ENCODE results near the gene ASPM. TPM values are rescaled to one million over a fixed set of nuclear protein-coding genes. Genes with fewer than 3 reads are reported as not detected.

ASPM gene, protein sequence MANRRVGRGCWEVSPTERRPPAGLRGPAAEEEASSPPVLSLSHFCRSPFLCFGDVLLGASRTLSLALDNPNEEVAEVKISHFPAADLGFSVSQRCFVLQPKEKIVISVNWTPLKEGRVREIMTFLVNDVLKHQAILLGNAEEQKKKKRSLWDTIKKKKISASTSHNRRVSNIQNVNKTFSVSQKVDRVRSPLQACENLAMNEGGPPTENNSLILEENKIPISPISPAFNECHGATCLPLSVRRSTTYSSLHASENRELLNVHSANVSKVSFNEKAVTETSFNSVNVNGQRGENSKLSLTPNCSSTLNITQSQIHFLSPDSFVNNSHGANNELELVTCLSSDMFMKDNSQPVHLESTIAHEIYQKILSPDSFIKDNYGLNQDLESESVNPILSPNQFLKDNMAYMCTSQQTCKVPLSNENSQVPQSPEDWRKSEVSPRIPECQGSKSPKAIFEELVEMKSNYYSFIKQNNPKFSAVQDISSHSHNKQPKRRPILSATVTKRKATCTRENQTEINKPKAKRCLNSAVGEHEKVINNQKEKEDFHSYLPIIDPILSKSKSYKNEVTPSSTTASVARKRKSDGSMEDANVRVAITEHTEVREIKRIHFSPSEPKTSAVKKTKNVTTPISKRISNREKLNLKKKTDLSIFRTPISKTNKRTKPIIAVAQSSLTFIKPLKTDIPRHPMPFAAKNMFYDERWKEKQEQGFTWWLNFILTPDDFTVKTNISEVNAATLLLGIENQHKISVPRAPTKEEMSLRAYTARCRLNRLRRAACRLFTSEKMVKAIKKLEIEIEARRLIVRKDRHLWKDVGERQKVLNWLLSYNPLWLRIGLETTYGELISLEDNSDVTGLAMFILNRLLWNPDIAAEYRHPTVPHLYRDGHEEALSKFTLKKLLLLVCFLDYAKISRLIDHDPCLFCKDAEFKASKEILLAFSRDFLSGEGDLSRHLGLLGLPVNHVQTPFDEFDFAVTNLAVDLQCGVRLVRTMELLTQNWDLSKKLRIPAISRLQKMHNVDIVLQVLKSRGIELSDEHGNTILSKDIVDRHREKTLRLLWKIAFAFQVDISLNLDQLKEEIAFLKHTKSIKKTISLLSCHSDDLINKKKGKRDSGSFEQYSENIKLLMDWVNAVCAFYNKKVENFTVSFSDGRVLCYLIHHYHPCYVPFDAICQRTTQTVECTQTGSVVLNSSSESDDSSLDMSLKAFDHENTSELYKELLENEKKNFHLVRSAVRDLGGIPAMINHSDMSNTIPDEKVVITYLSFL (N-terminal part only)
- total RNA-seq = 17.1 and 17.5 TPM in 2 replicates
- long read RNA-seq, partial matches to known transcripts = 10 of 14 reads
- long read RNA-seq, other reads (novel, unspliced or antisense) = 4 of 14 reads

DNA sequence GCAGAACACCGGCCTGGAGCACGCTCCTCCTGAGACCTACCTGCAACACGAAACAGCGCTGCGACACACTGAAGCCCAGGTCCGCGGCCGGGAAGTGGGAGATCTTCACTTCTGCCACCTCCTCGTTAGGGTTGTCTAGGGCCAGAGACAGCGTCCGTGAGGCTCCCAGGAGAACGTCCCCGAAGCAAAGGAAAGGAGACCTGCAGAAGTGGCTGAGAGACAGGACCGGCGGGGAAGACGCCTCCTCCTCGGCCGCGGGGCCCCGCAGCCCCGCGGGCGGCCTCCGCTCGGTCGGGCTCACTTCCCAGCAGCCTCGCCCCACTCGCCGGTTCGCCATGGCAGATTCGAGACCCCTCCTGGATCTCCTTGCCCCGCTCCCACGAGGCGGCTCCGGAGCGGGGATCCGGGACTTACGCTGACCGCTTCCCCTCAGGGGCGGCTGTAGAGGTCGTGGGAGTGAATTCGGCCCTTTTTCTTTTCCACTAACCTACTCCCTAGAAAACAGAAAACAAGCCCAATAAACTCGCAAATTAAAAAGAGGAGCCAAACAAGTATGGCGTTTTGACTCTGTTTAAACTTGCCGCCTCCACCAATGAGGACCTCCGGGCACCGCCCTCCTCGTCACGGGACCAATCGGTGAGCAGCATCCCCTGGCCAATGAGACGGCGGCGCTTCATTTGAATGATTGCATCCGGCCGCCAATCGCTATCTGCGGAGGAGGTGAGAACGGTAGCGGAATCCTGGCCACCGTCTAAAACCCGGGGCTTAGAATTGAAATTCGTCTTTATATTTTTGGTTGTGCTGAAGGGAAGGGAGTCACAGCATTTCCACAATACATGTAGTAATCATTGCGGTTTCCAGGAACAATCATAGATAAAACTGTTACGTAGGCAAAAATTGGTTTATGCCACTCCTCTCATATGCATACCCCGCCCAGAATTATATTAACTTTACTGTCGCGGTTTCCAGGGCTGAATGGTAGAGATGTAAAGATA is at the start of gene ASPM:
Gene ASPM (minus strand): TSS at position 569 of the 995 bp plus-strand sequence. CDS start 232 bp downstream, at position 337.
- Mint-ChIP-seq H3K4me3 (ENCODE audit: low read depth) (peak within 1 kb of the TSS; percentile 92), H3K9me3 (ENCODE audit: low read depth) (no peaks in the 10 kb centered on the region), H3K27ac (peak within 1 kb of the TSS; percentile 95), H3K4me1 (ENCODE audit: low read depth) (peaks cover 11% of the 10 kb centered on the region), H3K27me3 (no peaks in the 10 kb centered on the region), H3K36me3 (ENCODE audit: insufficient read depth) (peaks cover 2% of the 10 kb centered on the region)
- TF ChIP-seq, protein P1, sequence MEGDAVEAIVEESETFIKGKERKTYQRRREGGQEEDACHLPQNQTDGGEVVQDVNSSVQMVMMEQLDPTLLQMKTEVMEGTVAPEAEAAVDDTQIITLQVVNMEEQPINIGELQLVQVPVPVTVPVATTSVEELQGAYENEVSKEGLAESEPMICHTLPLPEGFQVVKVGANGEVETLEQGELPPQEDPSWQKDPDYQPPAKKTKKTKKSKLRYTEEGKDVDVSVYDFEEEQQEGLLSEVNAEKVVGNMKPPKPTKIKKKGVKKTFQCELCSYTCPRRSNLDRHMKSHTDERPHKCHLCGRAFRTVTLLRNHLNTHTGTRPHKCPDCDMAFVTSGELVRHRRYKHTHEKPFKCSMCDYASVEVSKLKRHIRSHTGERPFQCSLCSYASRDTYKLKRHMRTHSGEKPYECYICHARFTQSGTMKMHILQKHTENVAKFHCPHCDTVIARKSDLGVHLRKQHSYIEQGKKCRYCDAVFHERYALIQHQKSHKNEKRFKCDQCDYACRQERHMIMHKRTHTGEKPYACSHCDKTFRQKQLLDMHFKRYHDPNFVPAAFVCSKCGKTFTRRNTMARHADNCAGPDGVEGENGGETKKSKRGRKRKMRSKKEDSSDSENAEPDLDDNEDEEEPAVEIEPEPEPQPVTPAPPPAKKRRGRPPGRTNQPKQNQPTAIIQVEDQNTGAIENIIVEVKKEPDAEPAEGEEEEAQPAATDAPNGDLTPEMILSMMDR (IDR thresholded peaks at IDR 0.05; ENCODE audit: unreplicated experiment) = no peak
- peak; percentile 90 for DNase-seq (ENCODE audit: low spot score, unreplicated experiment)

DNA sequence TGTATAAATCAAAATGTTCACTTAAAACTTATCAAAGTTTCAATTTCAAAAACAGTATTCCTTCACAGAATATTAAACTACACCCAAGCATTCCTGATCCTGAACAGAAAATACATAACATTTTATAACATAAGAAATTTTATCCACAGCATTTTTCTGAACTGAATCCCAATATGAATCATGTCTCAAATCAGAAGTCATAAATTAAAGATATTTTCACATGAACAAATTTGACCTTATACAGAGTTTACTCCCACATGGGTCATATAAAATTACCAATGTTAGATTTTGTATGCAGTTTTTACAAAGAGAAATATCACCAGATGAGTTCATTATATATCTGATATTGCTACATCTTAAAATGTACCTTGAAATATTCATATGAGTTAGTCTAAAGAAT is 48.6 kb upstream of the ASPM start:
- peaks cover 12% of the 10 kb centered on the region for H3K36me3 Mint-ChIP-seq (ENCODE audit: insufficient read depth)
- TF ChIP-seq, protein P1 (IDR thresholded peaks at IDR 0.05; ENCODE audit: unreplicated experiment) = no peak
- H3K27me3 Mint-ChIP-seq = no peaks in the 10 kb centered on the region
- H3K27ac Mint-ChIP-seq = no peak overlapping the region
- no peaks in the 10 kb centered on the region for H3K9me3 Mint-ChIP-seq (ENCODE audit: low read depth)
- no peak overlapping the region for H3K4me3 Mint-ChIP-seq (ENCODE audit: low read depth)
- H3K4me1 Mint-ChIP-seq (ENCODE audit: low read depth) = peaks cover 31% of the 10 kb centered on the region
- DNase-seq (ENCODE audit: low spot score, unreplicated experiment) = no peak

DNA sequence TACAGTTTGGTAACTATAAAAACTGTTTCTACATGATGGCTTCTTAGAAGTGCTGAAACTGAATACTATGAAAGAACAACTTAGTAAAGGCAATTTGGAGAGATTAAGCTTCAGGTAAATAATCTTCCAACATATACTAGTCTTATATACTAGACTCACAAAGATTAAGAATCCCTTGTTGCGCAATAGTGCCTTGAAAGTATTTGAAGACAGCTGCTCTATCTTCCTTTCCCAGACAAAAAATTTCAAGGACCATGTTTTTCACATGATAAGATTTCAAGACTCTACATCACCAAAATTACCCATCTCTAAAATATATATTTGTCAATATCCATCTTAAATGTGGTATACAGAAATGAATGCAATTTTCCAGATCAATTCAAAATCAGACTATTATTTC is 37.7 kb upstream of the ASPM start:
- no peaks in the 10 kb centered on the region for H3K27me3 Mint-ChIP-seq
- H3K9me3 Mint-ChIP-seq (ENCODE audit: low read depth) = peaks cover 6% of the 10 kb centered on the region
- no peaks in the 10 kb centered on the region for H3K4me1 Mint-ChIP-seq (ENCODE audit: low read depth)
- peaks cover 35% of the 10 kb centered on the region for H3K36me3 Mint-ChIP-seq (ENCODE audit: insufficient read depth)
- H3K27ac Mint-ChIP-seq = no peak overlapping the region
- DNase-seq (ENCODE audit: low spot score, unreplicated experiment) = no peak
- no peak overlapping the region for H3K4me3 Mint-ChIP-seq (ENCODE audit: low read depth)
- TF ChIP-seq, protein P1 (IDR thresholded peaks at IDR 0.05; ENCODE audit: unreplicated experiment) = no peak

DNA sequence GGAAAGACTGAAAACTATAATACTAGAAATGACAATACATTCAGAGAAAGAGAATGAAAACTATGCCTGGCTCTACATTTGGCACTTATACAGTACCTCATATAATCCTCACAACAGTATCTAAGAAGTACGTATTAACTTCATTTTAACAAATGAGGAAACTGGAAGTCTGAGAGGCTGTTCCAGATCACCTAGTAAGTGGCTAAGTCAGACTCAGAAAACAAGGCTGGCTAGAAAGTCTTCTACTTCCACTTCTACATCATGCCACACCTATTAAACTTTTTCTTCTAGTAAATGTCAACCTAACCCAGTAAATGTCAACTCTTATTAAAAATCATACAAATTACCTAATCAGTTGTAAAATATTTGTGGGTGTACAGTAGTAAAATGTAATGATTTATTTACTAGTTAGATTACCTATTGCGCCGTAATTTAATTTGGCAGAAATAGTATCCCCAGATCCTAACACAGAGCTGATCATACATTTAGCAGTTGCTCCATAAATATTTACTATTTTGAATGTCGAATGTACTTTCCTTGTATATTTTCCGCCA is 36.8 kb upstream of the ASPM start:
- H3K27ac Mint-ChIP-seq = no peak overlapping the region

More for the DNA sequence above, 36.8 kb upstream of the ASPM start:
- no peaks in the 10 kb centered on the region for H3K27me3 Mint-ChIP-seq
- H3K4me1 Mint-ChIP-seq (ENCODE audit: low read depth) = no peaks in the 10 kb centered on the region
- no peak overlapping the region for H3K4me3 Mint-ChIP-seq (ENCODE audit: low read depth)
- peaks cover 6% of the 10 kb centered on the region for H3K9me3 Mint-ChIP-seq (ENCODE audit: low read depth)
- no peak for DNase-seq (ENCODE audit: low spot score, unreplicated experiment)
- H3K36me3 Mint-ChIP-seq (ENCODE audit: insufficient read depth) = peaks cover 33% of the 10 kb centered on the region
- TF ChIP-seq, protein P1 (IDR thresholded peaks at IDR 0.05; ENCODE audit: unreplicated experiment) = no peak
